C4-2B (cell line): ENCODE measurements around the gene PPIB.

Source experiments
- H3K27ac ChIP-seq: fragments of 450-650 bp; 2 replicates; pipeline ENCODE4 v1.5.1; 2017
- ZFX ChIP-seq: fragments of 450-650 bp; IDR thresholded peaks from 2 replicates; pipeline ENCODE4 v1.6.1; 2017
- TF ChIP-seq, protein P1 (sequence below): fragments of 450-650 bp; conservative IDR thresholded peaks from 2 replicates; pipeline ENCODE4 v1.5.1; 2017; ENCODE audit warnings: mild to moderate bottlenecking

PPIB gene

DNA sequence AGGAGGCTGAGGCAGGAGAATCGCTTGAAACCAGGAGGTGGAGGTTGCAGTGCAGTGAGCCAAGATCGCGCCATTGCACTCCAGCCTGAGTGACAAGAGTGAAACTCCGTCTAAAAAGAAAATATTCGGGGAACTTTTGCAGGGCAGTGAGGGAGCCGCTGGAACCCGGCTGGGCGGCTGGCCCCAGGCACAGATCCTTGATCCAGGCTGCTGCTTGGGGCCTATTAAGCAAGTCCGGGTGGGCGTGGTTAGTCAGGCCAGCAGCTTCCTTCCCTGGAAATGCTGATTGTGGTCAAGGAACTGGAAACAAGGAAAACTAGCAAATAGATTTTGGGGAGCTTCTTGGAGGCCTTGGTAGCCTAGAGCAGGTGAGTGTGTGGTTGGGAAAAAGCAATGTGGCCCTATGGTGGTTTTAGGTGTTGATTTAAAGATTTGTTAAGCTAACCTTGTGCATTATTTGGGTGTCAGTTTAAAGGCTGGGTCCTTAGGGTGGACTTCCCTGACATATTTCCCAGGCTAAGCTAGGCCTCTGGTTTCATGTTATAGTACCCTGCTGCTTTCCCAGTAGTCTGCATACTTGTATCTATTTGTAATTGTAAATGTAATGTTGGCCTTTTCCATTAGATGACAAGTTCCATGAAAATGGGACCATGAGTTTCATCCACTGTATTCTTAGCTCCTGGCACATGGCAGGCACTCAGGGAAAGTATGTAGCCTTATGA lies 29.0 kb downstream of the PPIB start:
- no peak overlapping the region for H3K27ac ChIP-seq
- TF ChIP-seq, protein P1, sequence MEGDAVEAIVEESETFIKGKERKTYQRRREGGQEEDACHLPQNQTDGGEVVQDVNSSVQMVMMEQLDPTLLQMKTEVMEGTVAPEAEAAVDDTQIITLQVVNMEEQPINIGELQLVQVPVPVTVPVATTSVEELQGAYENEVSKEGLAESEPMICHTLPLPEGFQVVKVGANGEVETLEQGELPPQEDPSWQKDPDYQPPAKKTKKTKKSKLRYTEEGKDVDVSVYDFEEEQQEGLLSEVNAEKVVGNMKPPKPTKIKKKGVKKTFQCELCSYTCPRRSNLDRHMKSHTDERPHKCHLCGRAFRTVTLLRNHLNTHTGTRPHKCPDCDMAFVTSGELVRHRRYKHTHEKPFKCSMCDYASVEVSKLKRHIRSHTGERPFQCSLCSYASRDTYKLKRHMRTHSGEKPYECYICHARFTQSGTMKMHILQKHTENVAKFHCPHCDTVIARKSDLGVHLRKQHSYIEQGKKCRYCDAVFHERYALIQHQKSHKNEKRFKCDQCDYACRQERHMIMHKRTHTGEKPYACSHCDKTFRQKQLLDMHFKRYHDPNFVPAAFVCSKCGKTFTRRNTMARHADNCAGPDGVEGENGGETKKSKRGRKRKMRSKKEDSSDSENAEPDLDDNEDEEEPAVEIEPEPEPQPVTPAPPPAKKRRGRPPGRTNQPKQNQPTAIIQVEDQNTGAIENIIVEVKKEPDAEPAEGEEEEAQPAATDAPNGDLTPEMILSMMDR: no peak
- TF ChIP-seq ZFX: no peak

DNA sequence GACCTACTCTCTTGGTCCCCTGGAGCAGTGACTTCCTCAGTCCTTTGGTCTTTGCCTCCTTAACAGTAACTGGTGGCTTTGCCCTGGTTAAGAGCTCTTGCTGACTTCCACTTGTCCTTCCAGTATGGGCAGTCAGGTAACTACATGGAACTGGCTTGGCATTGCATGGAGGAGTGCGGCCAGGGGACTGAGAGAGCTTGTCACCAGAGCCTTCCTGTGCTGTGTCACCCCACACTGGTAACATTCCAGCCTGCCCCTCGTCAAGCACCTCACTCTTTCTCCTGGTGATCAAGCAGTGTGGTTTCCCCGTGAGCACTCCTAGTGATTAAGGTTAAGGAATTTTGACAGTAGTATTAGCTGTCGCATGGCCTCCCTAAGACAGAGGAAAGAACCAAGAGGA lies 30.6 kb downstream of the PPIB start:
- TF ChIP-seq, protein P1: no peak
- TF ChIP-seq ZFX: no peak
- H3K27ac ChIP-seq: no peak overlapping the region

DNA sequence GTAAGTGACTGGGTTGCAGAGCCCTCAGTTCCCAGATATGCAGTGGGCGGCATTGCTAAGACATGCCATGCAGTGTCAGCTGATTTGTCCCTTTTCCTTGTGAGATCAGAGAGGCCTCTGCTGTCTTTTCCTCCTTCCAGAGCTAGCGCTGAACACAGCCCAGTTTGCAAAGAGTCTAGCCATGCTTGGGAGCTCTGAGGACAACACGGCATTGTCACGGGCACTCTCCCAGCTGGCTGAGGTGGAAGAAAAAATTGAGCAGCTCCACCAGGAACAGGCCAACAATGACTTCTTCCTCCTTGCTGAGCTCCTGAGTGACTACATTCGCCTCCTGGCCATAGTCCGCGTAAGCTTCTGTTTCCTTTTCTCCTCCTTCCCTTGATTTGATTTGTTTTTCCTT lies 31.3 kb downstream of the PPIB start:
- TF ChIP-seq, protein P1: no peak
- no peak for TF ChIP-seq ZFX
- no peak overlapping the region for H3K27ac ChIP-seq

DNA sequence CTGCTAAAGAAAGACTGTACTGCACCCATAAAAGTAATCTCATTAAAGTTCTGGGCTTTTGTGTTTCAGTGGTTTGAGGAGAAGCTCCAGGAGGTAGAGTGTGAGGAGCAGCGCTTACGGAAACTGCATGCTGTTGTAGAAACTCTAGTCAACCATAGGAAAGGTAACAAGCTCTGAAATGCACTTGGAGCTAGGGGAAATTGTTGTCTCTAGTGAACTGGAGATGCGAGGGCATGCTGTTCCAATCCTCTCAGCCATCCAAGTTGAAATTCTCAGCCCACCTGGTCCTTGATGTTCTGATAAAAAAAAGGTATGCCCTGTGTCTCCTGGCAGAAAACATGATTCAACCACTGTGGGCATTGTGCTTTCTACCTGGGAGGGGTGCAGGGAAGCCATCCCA lies 32.7 kb downstream of the PPIB start:
- no peak for TF ChIP-seq ZFX
- TF ChIP-seq, protein P1: no peak
- no peak overlapping the region for H3K27ac ChIP-seq

DNA sequence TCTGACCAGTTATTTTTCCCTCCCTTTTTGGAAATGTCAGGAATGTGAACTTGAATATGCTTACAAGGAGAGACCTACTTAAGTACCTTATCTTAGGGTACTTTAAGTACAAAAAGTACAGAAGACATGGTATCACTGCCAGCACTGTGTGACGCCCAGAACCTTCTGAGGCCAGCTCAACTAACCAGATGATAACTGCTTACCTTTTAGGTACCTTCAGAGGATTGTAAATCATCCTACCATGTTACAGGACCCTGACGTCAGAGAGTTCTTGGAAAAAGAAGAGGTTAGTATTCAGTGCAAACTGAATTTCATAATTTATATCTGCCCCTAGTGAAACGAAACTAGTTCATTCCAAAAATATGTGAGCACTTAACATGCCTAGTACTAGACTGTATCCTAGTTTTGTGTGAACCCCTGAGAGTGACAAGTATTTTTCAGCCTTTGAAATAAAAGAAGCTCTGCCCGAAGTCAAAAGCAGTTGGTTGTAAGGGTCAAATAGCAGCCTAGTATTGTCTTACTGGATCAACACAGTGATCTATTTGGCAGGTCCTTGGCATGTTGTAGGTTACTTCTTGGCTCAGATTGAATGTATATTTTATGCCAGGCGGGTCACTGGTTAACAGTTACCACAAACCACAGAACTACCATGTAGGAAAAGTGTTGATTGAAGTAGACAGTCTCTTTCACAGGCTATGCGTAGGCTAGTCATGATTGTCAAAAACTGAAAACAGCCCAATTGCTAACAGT lies 35.1 kb downstream of the PPIB start:
- H3K27ac ChIP-seq: no peak overlapping the region

DNA sequence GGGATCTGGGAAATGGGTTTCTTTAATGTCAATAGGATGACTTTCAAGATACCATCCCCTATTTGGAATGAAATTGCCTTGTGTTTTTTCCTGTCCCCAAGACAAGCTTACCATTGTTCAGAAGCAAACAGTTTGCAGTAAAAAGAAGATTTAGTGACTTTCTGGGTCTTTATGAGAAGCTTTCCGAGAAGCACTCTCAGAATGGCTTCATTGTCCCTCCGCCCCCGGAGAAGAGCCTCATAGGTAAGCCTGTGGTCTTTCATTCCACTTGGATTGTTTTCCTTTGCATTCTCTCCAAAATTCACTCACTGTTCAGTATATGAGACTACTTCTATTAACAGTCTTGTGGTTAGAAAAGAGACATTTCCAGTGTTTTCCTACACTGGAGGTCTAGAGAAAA lies 36.8 kb downstream of the PPIB start:
- no peak overlapping the region for H3K27ac ChIP-seq
- TF ChIP-seq ZFX: no peak
- TF ChIP-seq, protein P1: no peak

More for the DNA sequence above, 35.1 kb downstream of the PPIB start:
- no peak for TF ChIP-seq ZFX
- TF ChIP-seq, protein P1: no peak

DNA sequence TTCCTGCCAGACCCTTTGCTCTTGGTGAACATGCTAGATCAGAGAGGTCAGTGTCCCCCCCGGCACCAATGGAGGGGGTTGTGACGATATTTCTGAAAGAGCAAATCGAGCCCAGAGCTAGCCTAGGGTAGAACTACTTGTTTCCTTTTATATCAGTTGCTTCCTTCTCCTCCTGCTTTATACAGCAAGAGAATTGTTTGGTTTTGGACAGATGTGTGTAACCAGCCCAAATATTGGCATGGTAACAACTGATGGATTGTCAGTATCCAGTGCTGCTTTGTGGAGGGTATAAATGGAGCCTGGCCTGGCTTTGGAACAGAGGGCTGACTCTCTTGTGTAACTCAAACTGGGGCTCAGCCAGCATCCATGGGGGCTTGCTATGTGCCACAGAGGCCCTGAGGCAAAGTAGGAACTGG lies 39.9 kb downstream of the PPIB start:
- TF ChIP-seq ZFX: no peak
- TF ChIP-seq, protein P1: no peak
- H3K27ac ChIP-seq: no peak overlapping the region
